SU-DHL-6 (cell line): Measurements from ENCODE around the gene ZCCHC17.

ENCODE experiments used
- H2AFZ ChIP-seq: fragments of 200-600 bp; sonication (generic); 2 replicates; pipeline ENCODE4 v1.6.1; 2014; ENCODE audit warnings: low read depth, mild to moderate bottlenecking, moderate library complexity, mixed read lengths, antibody characterized with exemption, low read length; ENCODE audit not compliant: severe bottlenecking
- H3F3A ChIP-seq: fragments of 200-600 bp; shearing (Covaris generic); 2 replicates; pipeline ENCODE4 v1.6.0; 2016; ENCODE audit warnings: antibody characterized with exemption, mild to moderate bottlenecking; ENCODE audit not compliant: insufficient read depth
- H3K27ac ChIP-seq: fragments of 200-600 bp; sonication (generic); 2 replicates; pipeline ENCODE4 v1.5.1; 2016; ENCODE audit warnings: low read depth, mild to moderate bottlenecking, low read length, moderate library complexity, mixed read lengths
- H3K27me3 ChIP-seq: fragments of 200-600 bp; sonication (generic), shearing (Covaris generic); 2 replicates; pipeline ENCODE4 v1.6.0; 2014; ENCODE audit warnings: mild to moderate bottlenecking, low read length
- H3K36me3 ChIP-seq: fragments of 200-600 bp; sonication (generic); 2 replicates; pipeline ENCODE4 v1.6.1; 2014; ENCODE audit warnings: mild to moderate bottlenecking, low read length, mixed read lengths
- H3K4me2 ChIP-seq: fragments of 300-600, 200-600 bp; shearing (Covaris generic), sonication (generic); 2 replicates; pipeline ENCODE4 v1.6.0; 2014; ENCODE audit warnings: low read length, low read depth, mild to moderate bottlenecking; ENCODE audit not compliant: poor library complexity, severe bottlenecking
- H3K4me3 ChIP-seq: fragments of 200-600 bp; sonication (generic); 2 replicates; pipeline ENCODE4 v1.5.1; 2014; ENCODE audit warnings: antibody characterized with exemption, low read length, mild to moderate bottlenecking, mixed read lengths; ENCODE audit not compliant: insufficient read depth, poor library complexity, severe bottlenecking
- H3K79me2 ChIP-seq: fragments of 200-600 bp; sonication (generic); 2 replicates; pipeline ENCODE4 v1.6.1; 2014; ENCODE audit warnings: mild to moderate bottlenecking, low read length, moderate library complexity; ENCODE audit not compliant: insufficient read depth
- H3K9ac ChIP-seq: fragments of 200-600 bp; sonication (generic); 2 replicates; pipeline ENCODE4 v1.7.0; 2014; ENCODE audit warnings: mild to moderate bottlenecking, low read length
- H3K9me2 ChIP-seq: fragments of 200-600 bp; sonication (generic); replicated peaks from 2 replicates; pipeline ENCODE4 v1.6.1; 2014; ENCODE audit warnings: low read length; ENCODE audit not compliant: insufficient read depth
- H3K9me3 ChIP-seq: fragments of 200-600 bp; sonication (generic); 2 replicates; pipeline ENCODE4 v1.6.1; 2014; ENCODE audit warnings: low read length, mixed read lengths; ENCODE audit not compliant: insufficient read depth
- H4K20me1 ChIP-seq: fragments of 200-600 bp; sonication (generic); 2 replicates; pipeline ENCODE4 v1.6.1; 2014; ENCODE audit warnings: low read depth, mild to moderate bottlenecking, antibody characterized with exemption, low read length, moderate library complexity, mixed read lengths
- EZH2phosphoT487 ChIP-seq: fragments of 200-600 bp; sonication (generic), shearing (Covaris generic); conservative IDR thresholded peaks from 2 replicates; pipeline ENCODE4 v1.6.1; 2018; ENCODE audit warnings: mild to moderate bottlenecking, antibody characterized with exemption, low read length, moderate library complexity, mixed read lengths
- TF ChIP-seq, protein P1 (sequence below): fragments of 200-600 bp; sonication (generic); IDR thresholded peaks from one replicate; pipeline ENCODE4 v1.5.1; 2017; ENCODE audit warnings: antibody characterized with exemption, mild to moderate bottlenecking, low read length, moderate library complexity; ENCODE audit not compliant: insufficient read depth, poor library complexity, severe bottlenecking

ZCCHC17 gene

DNA sequence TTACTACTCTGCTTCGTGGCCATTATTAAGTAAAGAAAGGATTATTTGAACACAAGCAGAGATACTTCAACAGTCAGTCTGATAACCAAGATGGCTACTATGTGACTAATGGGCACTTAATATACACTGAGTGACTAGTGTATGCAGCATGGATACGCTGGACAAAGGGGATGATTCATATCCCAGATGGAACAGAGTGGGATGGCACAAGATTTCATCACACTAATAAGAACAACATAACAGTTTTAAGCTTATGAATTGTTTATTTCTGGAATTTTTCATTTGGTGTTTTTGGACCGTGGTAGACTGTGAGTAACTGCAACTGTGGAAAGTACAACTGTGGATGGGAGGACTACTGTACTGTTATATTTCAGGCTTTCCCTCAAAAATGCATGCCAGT lies 9.4 kb downstream of the ZCCHC17 start:
- no peaks in the 10 kb centered on the region for H3K9me3 ChIP-seq
- H3K36me3 ChIP-seq = no peaks in the 10 kb centered on the region; the same call in 1 of the 2 replicates
- H3K9ac ChIP-seq = no peak overlapping the region
- H4K20me1 ChIP-seq = no peaks in the 10 kb centered on the region
- no peak overlapping the region for H3K4me3 ChIP-seq
- H3K27me3 ChIP-seq = no peaks in the 10 kb centered on the region
- no peak overlapping the region for H2AFZ ChIP-seq
- H3K27ac ChIP-seq = no peak overlapping the region
- no peaks in the 10 kb centered on the region for H3F3A ChIP-seq
- H3K79me2 ChIP-seq = peaks cover 37% of the 10 kb centered on the region
- no peak for TF ChIP-seq EZH2phosphoT487
- TF ChIP-seq, protein P1, sequence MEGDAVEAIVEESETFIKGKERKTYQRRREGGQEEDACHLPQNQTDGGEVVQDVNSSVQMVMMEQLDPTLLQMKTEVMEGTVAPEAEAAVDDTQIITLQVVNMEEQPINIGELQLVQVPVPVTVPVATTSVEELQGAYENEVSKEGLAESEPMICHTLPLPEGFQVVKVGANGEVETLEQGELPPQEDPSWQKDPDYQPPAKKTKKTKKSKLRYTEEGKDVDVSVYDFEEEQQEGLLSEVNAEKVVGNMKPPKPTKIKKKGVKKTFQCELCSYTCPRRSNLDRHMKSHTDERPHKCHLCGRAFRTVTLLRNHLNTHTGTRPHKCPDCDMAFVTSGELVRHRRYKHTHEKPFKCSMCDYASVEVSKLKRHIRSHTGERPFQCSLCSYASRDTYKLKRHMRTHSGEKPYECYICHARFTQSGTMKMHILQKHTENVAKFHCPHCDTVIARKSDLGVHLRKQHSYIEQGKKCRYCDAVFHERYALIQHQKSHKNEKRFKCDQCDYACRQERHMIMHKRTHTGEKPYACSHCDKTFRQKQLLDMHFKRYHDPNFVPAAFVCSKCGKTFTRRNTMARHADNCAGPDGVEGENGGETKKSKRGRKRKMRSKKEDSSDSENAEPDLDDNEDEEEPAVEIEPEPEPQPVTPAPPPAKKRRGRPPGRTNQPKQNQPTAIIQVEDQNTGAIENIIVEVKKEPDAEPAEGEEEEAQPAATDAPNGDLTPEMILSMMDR = no peak
- H3K9me2 ChIP-seq = no peaks in the 10 kb centered on the region
- no peak overlapping the region for H3K4me2 ChIP-seq

DNA sequence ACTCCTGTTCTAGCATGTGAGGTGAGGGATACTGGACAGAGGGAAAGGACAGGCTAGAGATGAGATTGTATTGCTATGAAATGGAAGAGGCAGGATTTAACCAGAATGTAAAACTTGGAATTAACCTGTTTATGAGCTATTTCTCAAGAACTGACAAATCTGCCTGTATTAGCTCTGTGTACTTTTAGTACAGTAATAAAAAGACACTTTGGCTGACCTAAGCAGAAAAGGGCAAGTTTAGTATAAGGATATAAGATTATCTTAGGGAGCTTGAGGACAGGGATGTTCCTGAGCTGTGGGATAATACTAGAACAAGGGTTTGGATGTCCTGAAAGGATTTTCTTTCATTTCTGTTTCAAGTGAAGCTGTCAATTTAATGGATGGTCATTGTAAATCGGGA lies 11.2 kb downstream of the ZCCHC17 start:
- Histone ChIP-seq H3K79me2 (peaks cover 22% of the 10 kb centered on the region), H3K27me3 (no peaks in the 10 kb centered on the region), H3K27ac (no peak overlapping the region), H3K9me3 (no peaks in the 10 kb centered on the region), H2AFZ (no peak overlapping the region), H3K4me2 (no peak overlapping the region), H3K36me3 (no peaks in the 10 kb centered on the region; the same call in 1 of the 2 replicates), H3F3A (no peaks in the 10 kb centered on the region), H3K9ac (no peak overlapping the region), H3K4me3 (no peak overlapping the region), H4K20me1 (no peaks in the 10 kb centered on the region), H3K9me2 (no peaks in the 10 kb centered on the region)
- TF ChIP-seq EZH2phosphoT487 = no peak
- TF ChIP-seq, protein P1 = no peak

DNA sequence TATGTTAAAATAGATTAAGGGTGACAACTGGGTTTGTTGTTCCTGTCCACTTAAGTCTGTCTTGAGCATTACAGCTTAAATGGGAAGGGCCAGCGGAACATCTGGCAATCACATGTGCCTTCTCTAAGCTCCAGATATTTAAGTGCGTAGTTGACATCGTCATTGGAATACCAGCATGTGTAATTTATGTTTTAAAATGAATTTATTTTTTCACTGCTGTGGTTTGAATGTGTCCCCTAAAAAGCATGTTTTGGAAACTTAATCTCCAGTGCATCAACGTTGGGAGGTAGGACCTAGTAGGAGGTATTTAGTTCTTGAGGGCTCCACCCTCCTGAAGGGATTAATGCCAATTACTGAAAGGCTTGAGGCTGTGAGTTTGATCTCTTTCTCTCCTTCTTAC lies 13.4 kb downstream of the ZCCHC17 start:
- Histone ChIP-seq H3K4me3 (no peak overlapping the region), H2AFZ (no peak overlapping the region), H3K4me2 (no peak overlapping the region), H3K27ac (no peak overlapping the region), H3K27me3 (no peaks in the 10 kb centered on the region), H4K20me1 (no peaks in the 10 kb centered on the region), H3K36me3 (no peaks in the 10 kb centered on the region; the same call in 1 of the 2 replicates), H3F3A (no peaks in the 10 kb centered on the region), H3K9me3 (no peaks in the 10 kb centered on the region), H3K9me2 (no peaks in the 10 kb centered on the region), H3K9ac (no peak overlapping the region), H3K79me2 (peaks cover 13% of the 10 kb centered on the region; the same call in 1 of the 2 replicates)
- TF ChIP-seq EZH2phosphoT487 = no peak
- TF ChIP-seq, protein P1 = no peak
